ENCODE data around the gene PXDC1. TPM values are rescaled to one million over a fixed set of nuclear protein-coding genes. Genes with fewer than 3 reads are reported as not detected.

The PXDC1 gene
- total and polyA plus RNA-seq, 12 donors, result 3.7 to 46.7 (median 22.5) TPM

DNA sequence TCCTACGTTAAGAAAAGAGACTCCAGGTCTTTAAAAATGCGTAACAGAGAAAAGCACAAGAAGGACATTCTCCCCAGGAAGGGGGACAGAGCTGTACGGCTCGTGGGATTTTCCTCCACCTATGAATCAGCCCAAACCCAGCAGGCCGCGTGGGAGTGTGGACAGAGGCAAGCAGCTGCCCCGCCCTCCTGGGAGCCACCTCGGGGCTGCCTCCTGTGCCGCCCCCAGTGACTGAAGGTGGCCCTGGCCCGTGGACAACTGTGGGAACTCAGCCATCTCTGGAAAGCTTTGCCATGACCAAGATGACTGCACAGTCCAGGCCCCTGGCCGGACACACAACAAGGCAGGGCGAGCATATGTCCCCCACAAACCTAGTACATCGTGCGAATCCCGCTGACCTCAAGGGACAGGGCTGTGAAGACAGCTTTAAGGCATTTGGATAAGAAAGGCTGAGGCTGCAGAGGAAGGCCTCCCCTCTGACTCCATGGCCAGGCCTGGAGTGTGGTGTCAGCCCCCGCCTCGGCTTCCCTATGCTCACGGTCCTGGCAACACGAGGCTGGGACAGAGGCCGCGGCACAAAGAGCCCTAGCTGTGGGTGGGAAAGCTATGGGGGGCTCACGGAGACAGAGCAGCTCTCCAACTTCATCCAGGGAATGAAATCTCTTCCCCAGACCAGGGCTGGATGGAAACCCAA is 26.9 kb downstream of the PXDC1 start:
- 69 to 87% (median 82%) methylated on average over 10 to 22 of the region's 22 CpGs for WGBS, 4 donors
- Histone ChIP-seq H3K4me1 (replicated peaks in 1 of 2) (no peaks in the 10 kb centered on the region), H3K9me3 (replicated peaks in 1 of 3) (no peaks in the 10 kb centered on the region), H3K36me3 (replicated peaks in 1 of 2) (peaks cover 0 to 28% of the 10 kb centered on the region in 2 donors), H3K27ac (no peak overlapping the region), H3K4me3 (no peak overlapping the region), H3K27me3 (no peaks in the 10 kb centered on the region)
- intact Hi-C loops (cut with DNase I), result no loop called here
- no peak for DNase-seq
- TF ChIP-seq, protein P1, sequence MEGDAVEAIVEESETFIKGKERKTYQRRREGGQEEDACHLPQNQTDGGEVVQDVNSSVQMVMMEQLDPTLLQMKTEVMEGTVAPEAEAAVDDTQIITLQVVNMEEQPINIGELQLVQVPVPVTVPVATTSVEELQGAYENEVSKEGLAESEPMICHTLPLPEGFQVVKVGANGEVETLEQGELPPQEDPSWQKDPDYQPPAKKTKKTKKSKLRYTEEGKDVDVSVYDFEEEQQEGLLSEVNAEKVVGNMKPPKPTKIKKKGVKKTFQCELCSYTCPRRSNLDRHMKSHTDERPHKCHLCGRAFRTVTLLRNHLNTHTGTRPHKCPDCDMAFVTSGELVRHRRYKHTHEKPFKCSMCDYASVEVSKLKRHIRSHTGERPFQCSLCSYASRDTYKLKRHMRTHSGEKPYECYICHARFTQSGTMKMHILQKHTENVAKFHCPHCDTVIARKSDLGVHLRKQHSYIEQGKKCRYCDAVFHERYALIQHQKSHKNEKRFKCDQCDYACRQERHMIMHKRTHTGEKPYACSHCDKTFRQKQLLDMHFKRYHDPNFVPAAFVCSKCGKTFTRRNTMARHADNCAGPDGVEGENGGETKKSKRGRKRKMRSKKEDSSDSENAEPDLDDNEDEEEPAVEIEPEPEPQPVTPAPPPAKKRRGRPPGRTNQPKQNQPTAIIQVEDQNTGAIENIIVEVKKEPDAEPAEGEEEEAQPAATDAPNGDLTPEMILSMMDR (IDR thresholded peaks at IDR 0.05), result no peak
- no peak for TF ChIP-seq POLR2A (IDR thresholded peaks at IDR 0.05)

DNA sequence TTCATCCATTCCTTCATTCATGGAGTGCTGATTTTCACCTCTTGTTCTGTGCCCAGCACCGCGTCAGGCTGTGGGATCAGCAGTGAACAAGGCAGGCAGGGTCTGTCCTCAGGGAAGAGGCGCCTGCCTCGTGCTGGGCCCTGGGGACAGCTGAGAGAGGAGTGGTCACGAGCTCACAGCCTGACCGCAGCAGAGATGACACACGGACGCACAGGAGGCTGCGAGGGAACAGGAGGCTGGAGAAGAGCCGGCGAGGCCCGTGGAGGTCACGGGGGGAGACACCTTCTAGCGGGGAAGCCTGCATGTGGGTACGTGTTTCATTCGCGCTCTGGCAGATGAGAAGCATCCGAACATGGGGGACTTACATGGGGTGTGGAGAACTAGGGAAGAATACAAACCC is 27.5 kb downstream of the PXDC1 start:
- no peak for TF ChIP-seq POLR2A (IDR thresholded peaks at IDR 0.05)
- TF ChIP-seq, protein P1 (IDR thresholded peaks at IDR 0.05), result no peak
- no peak overlapping the region for H3K4me3 ChIP-seq
- intact Hi-C loops (cut with DNase I), result no loop called here
- peaks cover 0 to 28% of the 10 kb centered on the region in 2 donors for H3K36me3 ChIP-seq (replicated peaks in 1 of 2)
- no peaks in the 10 kb centered on the region for H3K27me3 ChIP-seq
- WGBS, 4 donors, result 89 to 95% (median 91%) methylated on average over 18 of the region's 18 CpGs
- no peaks in the 10 kb centered on the region for H3K4me1 ChIP-seq (replicated peaks in 1 of 2)
- H3K9me3 ChIP-seq (replicated peaks in 1 of 3), result no peaks in the 10 kb centered on the region
- no peak overlapping the region for H3K27ac ChIP-seq
- DNase-seq, result no peak

DNA sequence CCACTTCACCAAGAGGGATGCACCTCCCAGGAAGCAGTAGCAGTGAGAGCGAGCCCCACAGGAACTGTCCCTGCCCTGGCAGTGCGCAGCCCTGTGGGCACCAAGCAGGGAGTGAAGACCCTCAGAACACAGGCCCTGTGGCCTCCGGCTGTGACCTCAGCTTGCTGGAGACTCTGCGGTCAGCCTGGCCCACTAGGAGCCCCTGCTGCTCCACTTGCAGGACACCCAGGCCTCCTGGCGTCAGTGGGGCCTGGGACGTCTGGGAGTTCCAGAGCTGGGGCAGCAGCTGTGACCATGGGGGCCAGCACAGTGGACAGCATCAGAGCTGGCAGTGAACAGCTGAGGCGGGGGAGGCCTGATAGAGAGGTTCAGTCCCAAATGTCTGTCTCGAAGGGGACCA is 28.3 kb downstream of the PXDC1 start:
- Histone ChIP-seq H3K27me3 (no peaks in the 10 kb centered on the region), H3K4me3 (no peak overlapping the region), H3K4me1 (replicated peaks in 1 of 2) (no peaks in the 10 kb centered on the region), H3K9me3 (replicated peaks in 1 of 3) (no peaks in the 10 kb centered on the region), H3K27ac (no peak overlapping the region), H3K36me3 (replicated peaks in 1 of 2) (peaks cover 0 to 28% of the 10 kb centered on the region in 2 donors)
- no peak for TF ChIP-seq POLR2A (IDR thresholded peaks at IDR 0.05)
- TF ChIP-seq, protein P1 (IDR thresholded peaks at IDR 0.05), result no peak
- WGBS, 4 donors, result 83 to 95% (median 90%) methylated on average over 2 to 8 of the region's 8 CpGs
- intact Hi-C loops (cut with DNase I), result no loop called here
- no peak for DNase-seq

DNA sequence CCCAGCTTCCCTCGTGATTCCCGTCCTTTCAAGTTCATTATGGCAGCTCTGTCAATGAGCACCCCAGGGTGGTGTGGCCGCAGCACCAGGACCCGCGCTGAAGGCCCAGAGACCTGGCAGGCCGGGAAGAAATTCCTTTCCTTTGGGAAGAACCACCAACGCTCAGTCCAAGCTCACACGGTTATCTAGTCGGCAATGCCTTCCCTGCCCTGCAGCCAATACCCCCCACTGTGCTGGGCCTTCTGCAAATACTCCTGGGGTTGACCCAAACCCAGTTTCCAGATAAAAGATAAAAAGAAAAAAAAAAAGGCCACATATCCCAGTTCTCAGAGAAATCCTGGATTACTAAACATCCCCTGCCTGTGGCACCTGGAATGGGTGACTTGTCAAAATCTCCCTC is 28.7 kb downstream of the PXDC1 start:
- DNase-seq, result no peak
- no peaks in the 10 kb centered on the region for H3K9me3 ChIP-seq (replicated peaks in 1 of 3)
- 81 to 91% (median 87%) methylated on average over 9 of the region's 9 CpGs for WGBS, 4 donors
- H3K27me3 ChIP-seq, result no peaks in the 10 kb centered on the region
- peaks cover 0 to 27% of the 10 kb centered on the region in 2 donors for H3K36me3 ChIP-seq (replicated peaks in 1 of 2)
- H3K4me3 ChIP-seq, result no peak overlapping the region
- H3K27ac ChIP-seq, result no peak overlapping the region
- TF ChIP-seq, protein P1 (IDR thresholded peaks at IDR 0.05), result no peak
- TF ChIP-seq POLR2A (IDR thresholded peaks at IDR 0.05), result no peak
- intact Hi-C loops (cut with DNase I), result no loop called here
- no peaks in the 10 kb centered on the region for H3K4me1 ChIP-seq (replicated peaks in 1 of 2)

Measured in adrenal gland (tissue), 12 donors.